ENCODE measurements around the gene SEMA3B.

DNA sequence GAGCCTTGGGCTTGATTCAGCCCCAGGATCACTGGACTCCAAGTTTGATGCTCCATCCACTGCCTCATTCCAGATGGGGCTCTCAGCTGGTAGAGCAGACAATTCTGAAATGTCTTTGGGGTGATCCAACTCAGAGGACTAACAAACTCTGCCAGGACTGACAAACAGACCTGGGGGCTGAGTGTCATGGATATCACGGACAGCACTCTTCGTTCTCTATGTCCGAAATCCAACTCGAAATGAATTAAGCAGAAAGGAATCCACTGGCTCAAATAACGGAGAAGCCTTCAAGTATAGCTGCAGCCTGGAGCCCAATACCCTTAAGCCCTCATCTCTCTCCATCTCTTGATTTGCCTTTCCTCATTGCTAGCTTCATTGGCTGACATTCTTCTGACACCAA, 49.7 kb upstream of the SEMA3B start:
- TF ChIP-seq CTCF (IDR thresholded peaks at IDR 0.05) = no peak
- TF ChIP-seq POLR2A (IDR thresholded peaks at IDR 0.05; ENCODE audit: low read depth) = no peak

Data from esophagus muscularis mucosa (tissue), 3 donors.